Endothelial cell of umbilical vein (primary cell): ENCODE measurements around the gene RARA. TPM values are rescaled to one million over a fixed set of nuclear protein-coding genes. Genes with fewer than 3 reads are reported as not detected.

Source experiments
- BruUV-seq: library from RNA; stranded (reverse); fragments of 400-500 nt; replicated peaks from 2 replicates; lab custom pipeline; 2021; lab: Mats Ljungman, UMichigan
- CTCF ChIA-PET: fragments of 300-600, 350-600 bp; sonication (Branson Sonifier 250); formaldehyde crosslinking; loops from one replicate; lab custom pipeline; 2021; ENCODE audit warnings: antibody characterized with exemption, inconsistent platforms; lab: Charles Lee
- POLR2A ChIA-PET: fragments of 300-600, 350-600 bp; sonication (Branson Sonifier 250); formaldehyde crosslinking; loops from one replicate; lab custom pipeline; 2021; ENCODE audit warnings: antibody characterized with exemption, inconsistent platforms; lab: Charles Lee
- DNase-seq: peaks from one replicate; pipeline ENCODE4 v3.0.0-alpha.2; 2011; ENCODE audit warnings: low read depth, low spot score
- FAIRE-seq: peaks from 2 replicates; lab custom pipeline; 2011; peaks lifted over from hg19 to GRCh38; lab: Jason Lieb, UNC
- H2AFZ ChIP-seq: 2 replicates; pipeline ENCODE4 v1.6.0; 2012; ENCODE audit warnings: low read depth, low read length, control low read depth, inconsistent platforms
- H3K27ac ChIP-seq: 2 replicates; pipeline ENCODE4 v1.5.1; 2011; ENCODE audit warnings: low read depth, mild to moderate bottlenecking, control low read depth, low read length, moderate library complexity; ENCODE audit not compliant: insufficient read depth
- H3K27me3 ChIP-seq, 2 experiments: 2 replicates each; pipeline versions ENCODE4 v1.6.0 to v1.6.1; 2011; ENCODE audit warnings: low read length in 2 of 2, mixed read lengths in 1 of 2; ENCODE audit not compliant: control insufficient read depth in 2 of 2, insufficient read depth in 2 of 2
- H3K36me3 ChIP-seq, 2 experiments: 2 replicates in 1 of 2; 3 replicates in 1 of 2; pipeline ENCODE4 v1.5.1; 2011; ENCODE audit warnings: low read length in 2 of 2, mild to moderate bottlenecking in 1 of 2, moderate library complexity in 1 of 2; ENCODE audit not compliant: control insufficient read depth in 2 of 2, insufficient read depth in 2 of 2; ENCODE audit errors: extremely low read depth in 1 of 2
- H3K4me1 ChIP-seq: 3 replicates; pipeline ENCODE4 v1.5.1; 2011; ENCODE audit warnings: mild to moderate bottlenecking, low read length; ENCODE audit not compliant: control insufficient read depth, insufficient read depth; ENCODE audit errors: extremely low read depth
- H3K4me2 ChIP-seq: 2 replicates; pipeline ENCODE4 v1.6.1; 2011; ENCODE audit warnings: low read length, control low read depth, mixed read lengths; ENCODE audit not compliant: insufficient read depth
- H3K4me3 ChIP-seq, 3 experiments: fragments of 200-600 bp in 1 of 3; sonication (generic), shearing (Covaris generic) in 1 of 3; replicated peaks in 1 of 3; 2 replicates each; pipeline ENCODE4 v1.5.1; 2011 to 2016; ENCODE audit warnings: control low read depth in 3 of 3, low read length in 3 of 3, mild to moderate bottlenecking in 2 of 3, inconsistent platforms in 1 of 3, low read depth in 1 of 3, moderate library complexity in 1 of 3; ENCODE audit not compliant: insufficient read depth in 1 of 3
- H3K79me2 ChIP-seq: 2 replicates; pipeline ENCODE4 v1.6.0; 2012; ENCODE audit warnings: low read length, inconsistent platforms; ENCODE audit not compliant: control insufficient read depth, insufficient read depth
- H3K9ac ChIP-seq: replicated peaks from 2 replicates; pipeline ENCODE3; 2011; ENCODE audit warnings: low read length, control low read depth; ENCODE audit not compliant: insufficient read depth; ENCODE audit errors: extremely low read depth
- H3K9me1 ChIP-seq: replicated peaks from 3 replicates; pipeline ENCODE4 v1.6.0; 2011; ENCODE audit warnings: mild to moderate bottlenecking, low read length; ENCODE audit not compliant: control insufficient read depth, insufficient read depth; ENCODE audit errors: extremely low read depth
- H3K9me3 ChIP-seq: replicated peaks from 2 replicates; pipeline ENCODE4 v1.5.1; 2012; ENCODE audit warnings: low read length, inconsistent platforms; ENCODE audit not compliant: control insufficient read depth, insufficient read depth
- H4K20me1 ChIP-seq: replicated peaks from 2 replicates; pipeline ENCODE3; 2011; ENCODE audit warnings: mild to moderate bottlenecking, low read length; ENCODE audit not compliant: control insufficient read depth, insufficient read depth; ENCODE audit errors: extremely low read depth
- EZH2 ChIP-seq: IDR thresholded peaks from 2 replicates; pipeline ENCODE4 v1.6.1; 2012; ENCODE audit warnings: borderline replicate concordance, low read depth, mild to moderate bottlenecking, moderate library complexity, low read length, inconsistent platforms; ENCODE audit not compliant: severe bottlenecking
- FOS ChIP-seq: IDR thresholded peaks from 2 replicates; pipeline ENCODE4 v1.6.1; 2011; ENCODE audit warnings: mild to moderate bottlenecking, low read length, moderate library complexity, borderline replicate concordance; ENCODE audit not compliant: insufficient read depth
- GATA2 ChIP-seq: IDR thresholded peaks from 2 replicates; pipeline ENCODE4 v1.7.0; 2011; ENCODE audit warnings: low read depth, mild to moderate bottlenecking, moderate library complexity, mixed read lengths, low read length; ENCODE audit not compliant: insufficient read length, insufficient read depth
- JUN ChIP-seq: IDR thresholded peaks from 2 replicates; pipeline ENCODE4 v1.6.1; 2011; ENCODE audit warnings: borderline replicate concordance, low read depth; ENCODE audit not compliant: insufficient read length, insufficient read depth
- MYC ChIP-seq: IDR thresholded peaks from one replicate; pipeline ENCODE4 v1.6.1; 2011; ENCODE audit warnings: mild to moderate bottlenecking, low read depth, low read length
- POLR2A ChIP-seq: IDR thresholded peaks from 2 replicates; pipeline ENCODE4 v1.6.1; 2012; ENCODE audit warnings: low read depth, mild to moderate bottlenecking, control low read depth, low read length
- POLR2AphosphoS5 ChIP-seq: IDR thresholded peaks from 2 replicates; pipeline ENCODE4 v1.6.1; 2012; ENCODE audit warnings: low read depth, mild to moderate bottlenecking, control low read depth, low read length, moderate library complexity; ENCODE audit not compliant: insufficient read depth
- dilution Hi-C: fragments of 300-500 bp; cut with MboI; formaldehyde crosslinking; loops from one replicate; pipeline ENCODE4 v1.15.0; 2019; ENCODE audit warnings: low sequenced_read_pairs; ENCODE audit not compliant: extremely low pct_ligation_motif_present
- intact Hi-C: fragments of 100-400 bp; cut with micrococcal nuclease; formaldehyde crosslinking; loops from one replicate; pipeline ENCODE4 v1.10.0; 2022
- polyA plus RNA-seq, 4 experiments: library from polyadenylated mRNA; depleted of rRNA in 3 of 4; stranded (reverse) in 3 of 4; unstranded in 1 of 4; fragments of >200 nt; gene quantifications; 2 replicates each; pipeline versions ENCODE4 v1.2.1 to v1.2.3, GENCODE V29; 2011 to 2012; ENCODE audit warnings: missing spikeins in 1 of 4
- total RNA-seq: library from RNA; stranded (reverse); gene quantifications from 2 replicates; pipeline ENCODE4 v1.2.3, GENCODE V29; 2021
- TF ChIP-seq, protein P1 (sequence below): IDR thresholded peaks from 2 replicates; pipeline ENCODE4 v1.6.1; 2011; ENCODE audit not compliant: insufficient read depth, insufficient read length
- TF ChIP-seq, protein P2 (sequence below), 2 donors: IDR thresholded peaks; 1 replicate in 1 of 2; 2 replicates in 1 of 2; pipeline ENCODE4 v1.5.1; 2011; ENCODE audit warnings: low read length in 2 of 2, mild to moderate bottlenecking in 2 of 2, moderate library complexity in 2 of 2, control low read depth in 1 of 2, inconsistent platforms in 1 of 2, low read depth in 1 of 2; ENCODE audit not compliant: insufficient read depth in 1 of 2; ENCODE audit errors: extremely low read depth in 1 of 2

Gene RARA
- total and polyA plus RNA-seq, 2 donors (not counting 3 experiments of a cell fraction or from before 2014, with no cell fraction given), result 11.9 to 37.8 TPM

- intact Hi-C loops, result loop anchor here (1.0 kb wide), 3 partner anchors 40 to 152 kb away; no protein-coding TSS in a partner anchor
- Histone ChIP-seq H3K36me3 (peaks cover 6 to 44% of the 10 kb centered on the region in 2 experiments), H3K4me1 (peaks cover 12% of the 10 kb centered on the region), H3K9me3 (no peaks in the 10 kb centered on the region), H3K27me3 (no peaks in the 10 kb centered on the region), H3K9ac (no peak overlapping the region), H3K27ac (no peak overlapping the region), H3K4me2 (no peak overlapping the region), H4K20me1 (no peaks in the 10 kb centered on the region), H3K9me1 (no peaks in the 10 kb centered on the region), H3K4me3 (no peak overlapping the region), H3K79me2 (peaks cover 10% of the 10 kb centered on the region), H2AFZ (no peak overlapping the region)
- dilution Hi-C loops, result no loop called here
- POLR2A ChIA-PET, result interaction anchor here (1.8 kb wide), 1 partner anchor 51 kb away, joined by 10 read pairs; no protein-coding TSS in a partner anchor
- TF ChIP-seq FOS, result no peak
- TF ChIP-seq, protein P1, sequence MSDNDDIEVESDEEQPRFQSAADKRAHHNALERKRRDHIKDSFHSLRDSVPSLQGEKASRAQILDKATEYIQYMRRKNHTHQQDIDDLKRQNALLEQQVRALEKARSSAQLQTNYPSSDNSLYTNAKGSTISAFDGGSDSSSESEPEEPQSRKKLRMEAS, result no peak
- no peak for TF ChIP-seq POLR2A
- no peak for TF ChIP-seq GATA2
- TF ChIP-seq MYC, result no peak
- no peak for TF ChIP-seq POLR2AphosphoS5
- TF ChIP-seq, protein P2, sequence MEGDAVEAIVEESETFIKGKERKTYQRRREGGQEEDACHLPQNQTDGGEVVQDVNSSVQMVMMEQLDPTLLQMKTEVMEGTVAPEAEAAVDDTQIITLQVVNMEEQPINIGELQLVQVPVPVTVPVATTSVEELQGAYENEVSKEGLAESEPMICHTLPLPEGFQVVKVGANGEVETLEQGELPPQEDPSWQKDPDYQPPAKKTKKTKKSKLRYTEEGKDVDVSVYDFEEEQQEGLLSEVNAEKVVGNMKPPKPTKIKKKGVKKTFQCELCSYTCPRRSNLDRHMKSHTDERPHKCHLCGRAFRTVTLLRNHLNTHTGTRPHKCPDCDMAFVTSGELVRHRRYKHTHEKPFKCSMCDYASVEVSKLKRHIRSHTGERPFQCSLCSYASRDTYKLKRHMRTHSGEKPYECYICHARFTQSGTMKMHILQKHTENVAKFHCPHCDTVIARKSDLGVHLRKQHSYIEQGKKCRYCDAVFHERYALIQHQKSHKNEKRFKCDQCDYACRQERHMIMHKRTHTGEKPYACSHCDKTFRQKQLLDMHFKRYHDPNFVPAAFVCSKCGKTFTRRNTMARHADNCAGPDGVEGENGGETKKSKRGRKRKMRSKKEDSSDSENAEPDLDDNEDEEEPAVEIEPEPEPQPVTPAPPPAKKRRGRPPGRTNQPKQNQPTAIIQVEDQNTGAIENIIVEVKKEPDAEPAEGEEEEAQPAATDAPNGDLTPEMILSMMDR (IDR thresholded peaks at IDR 0.05; ENCODE audit: extremely low read depth in 1 of 2, insufficient read depth in 1 of 2, low read depth in 1 of 2, low read length in 2 of 2), result no peak
- TF ChIP-seq EZH2, result no peak
- no peak for TF ChIP-seq JUN
- CTCF ChIA-PET, result interaction anchor here (0.7 to 18.3 kb wide), 21 partner anchors 9 to 206 kb away, joined by 3 to 530 read pairs (median 6); partner anchors contain the start of genes CDC6 and RARA
- DNase-seq, result no peak
- no TSS peak for BruUV-seq
- FAIRE-seq, result peak; percentile 38
Observed at GRCh38 chr17:40354221-40355122, 45.5 kb downstream of the RARA start.
